ENCODE measurements around the gene RTKN.
"Not testable (repeated sequence)": the region's sequence is repeated elsewhere in the genome, so short reads cannot be mapped to it uniquely, and the experiment has no call there.

RTKN gene

DNA sequence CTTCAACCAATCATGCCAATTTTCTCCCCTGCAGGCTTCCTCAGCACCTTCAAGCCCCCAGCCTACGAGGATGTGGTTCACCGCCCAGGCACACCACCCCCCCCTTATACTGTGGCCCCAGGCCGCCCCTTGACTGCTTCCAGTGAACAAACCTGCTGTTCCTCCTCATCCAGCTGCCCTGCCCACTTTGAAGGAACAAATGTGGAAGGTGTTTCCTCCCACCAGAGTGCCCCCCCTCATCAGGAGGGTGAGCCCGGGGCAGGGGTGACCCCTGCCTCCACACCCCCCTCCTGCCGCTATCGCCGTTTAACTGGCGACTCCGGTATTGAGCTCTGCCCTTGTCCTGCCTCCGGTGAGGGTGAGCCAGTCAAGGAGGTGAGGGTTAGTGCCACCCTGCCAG lies 18.4 kb upstream of the RTKN start:
- not testable (repeated sequence) for DNase-seq

DNA sequence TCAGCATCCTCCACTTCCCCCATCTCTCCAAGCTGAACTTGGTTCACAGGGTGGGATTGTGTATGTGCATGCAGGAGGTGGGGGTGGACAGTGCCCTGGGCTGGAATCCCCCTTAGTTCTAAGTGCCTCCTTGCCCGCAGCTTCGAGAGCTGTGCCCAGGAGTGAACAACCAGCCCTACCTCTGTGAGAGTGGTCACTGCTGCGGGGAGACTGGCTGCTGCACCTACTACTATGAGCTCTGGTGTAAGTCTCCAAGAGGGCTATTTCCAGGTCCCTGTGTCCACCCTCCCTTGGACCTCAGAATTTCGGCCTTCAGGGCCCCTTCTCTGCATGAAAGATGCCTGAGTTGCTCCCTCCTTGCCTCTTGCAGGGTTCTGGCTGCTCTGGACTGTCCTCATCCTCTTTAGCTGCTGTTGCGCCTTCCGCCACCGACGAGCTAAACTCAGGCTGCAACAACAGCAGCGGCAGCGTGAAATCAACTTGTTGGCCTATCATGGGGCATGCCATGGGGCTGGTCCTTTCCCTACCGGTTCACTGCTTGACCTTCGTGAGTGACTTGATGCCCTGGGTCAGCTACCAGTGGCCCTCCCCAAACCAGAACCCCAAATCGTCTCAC lies 17.9 kb upstream of the RTKN start:
- peak; percentile 2 for DNase-seq

DNA sequence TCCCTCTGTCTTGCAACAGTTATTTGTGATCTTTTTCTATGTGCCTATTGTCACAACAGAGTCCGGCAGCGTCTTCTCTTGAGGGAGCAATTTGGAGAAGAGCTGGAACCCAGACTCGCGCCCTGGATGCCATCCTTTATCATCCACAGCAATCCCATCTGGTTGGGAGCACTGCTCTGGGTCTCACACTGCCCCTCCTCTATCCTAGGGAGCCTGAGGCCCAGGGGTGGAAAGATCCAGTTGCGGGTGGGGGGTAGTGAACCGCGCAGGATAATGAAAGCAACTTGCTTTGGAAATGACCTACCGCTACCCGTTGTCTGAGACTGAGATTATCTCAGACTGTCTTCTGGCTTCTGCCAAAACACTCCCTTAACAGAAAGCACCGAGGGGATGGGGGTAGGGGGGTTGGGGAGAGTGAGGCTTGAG lies 17.2 kb upstream of the RTKN start:
- DNase-seq, result peak; percentile 36

GRCh38 chr2:74458132-74458937 lies 16.6 kb upstream of the RTKN start, which contains the start of gene WBP1:
Gene WBP1 (plus strand): TSS chr2:74458438. CDS start chr2:74458603, 165 bp downstream.
- DNase-seq, result peak; percentile 99

- peak; percentile 75 for DNase-seq
Measured at GRCh38 chr2:74457549-74458131, 15.9 kb upstream of the RTKN start.

- DNase-seq, result no peak
Measured at GRCh38 chr2:74457129-74457548, 15.4 kb upstream of the RTKN start.

DNA sequence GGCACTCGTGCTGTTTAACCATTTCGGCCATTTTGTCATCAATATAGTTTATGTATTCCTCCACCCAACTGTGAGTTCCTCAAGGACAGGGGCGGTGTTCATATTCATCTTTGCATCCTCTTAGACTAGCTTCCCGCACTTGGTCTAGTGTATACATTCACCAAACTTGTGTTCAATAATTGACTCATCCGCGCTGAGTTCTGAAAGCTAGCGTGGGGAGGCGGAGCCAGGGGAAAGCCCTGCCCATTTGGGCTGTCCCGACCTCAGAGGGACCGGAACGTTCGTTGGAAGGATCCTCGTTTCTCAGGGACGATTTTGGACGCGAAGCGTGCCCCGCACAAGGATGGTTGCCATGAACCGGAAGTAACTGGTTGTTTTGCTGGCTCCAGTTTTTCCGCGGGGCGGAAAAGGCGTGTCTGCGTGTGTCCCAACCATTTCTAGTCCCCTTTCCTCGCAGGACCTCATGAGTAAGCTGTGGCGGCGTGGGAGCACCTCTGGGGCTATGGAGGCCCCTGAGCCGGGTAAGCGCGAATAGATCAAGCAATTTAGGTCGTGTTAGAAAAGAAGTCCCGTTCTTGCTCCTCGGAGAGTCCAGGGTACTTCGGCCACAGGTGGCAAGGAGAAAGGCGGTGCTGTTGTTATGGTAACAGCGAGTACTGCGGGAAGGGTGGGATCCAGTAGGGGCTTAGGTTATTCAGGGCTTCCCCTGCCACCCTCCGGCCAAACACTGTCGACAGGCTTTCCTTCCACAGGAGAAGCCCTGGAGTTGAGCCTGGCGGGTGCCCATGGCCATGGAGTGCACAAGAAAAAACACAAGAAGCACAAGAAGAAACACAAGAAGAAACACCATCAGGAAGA lies 13.1 kb upstream of the RTKN start, which contains the start of gene INO80B:
INO80B (plus strand) TSS at position 434 of the 858 bp plus-strand sequence; CDS start at position 464, 30 bp downstream.
- peak; percentile 98 for DNase-seq

- no peak for DNase-seq
Measured at GRCh38 chr2:74450570-74451190, 8.9 kb upstream of the RTKN start.

- no peak for DNase-seq
Measured at GRCh38 chr2:74448771-74449170, 7.0 kb upstream of the RTKN start.

DNA sequence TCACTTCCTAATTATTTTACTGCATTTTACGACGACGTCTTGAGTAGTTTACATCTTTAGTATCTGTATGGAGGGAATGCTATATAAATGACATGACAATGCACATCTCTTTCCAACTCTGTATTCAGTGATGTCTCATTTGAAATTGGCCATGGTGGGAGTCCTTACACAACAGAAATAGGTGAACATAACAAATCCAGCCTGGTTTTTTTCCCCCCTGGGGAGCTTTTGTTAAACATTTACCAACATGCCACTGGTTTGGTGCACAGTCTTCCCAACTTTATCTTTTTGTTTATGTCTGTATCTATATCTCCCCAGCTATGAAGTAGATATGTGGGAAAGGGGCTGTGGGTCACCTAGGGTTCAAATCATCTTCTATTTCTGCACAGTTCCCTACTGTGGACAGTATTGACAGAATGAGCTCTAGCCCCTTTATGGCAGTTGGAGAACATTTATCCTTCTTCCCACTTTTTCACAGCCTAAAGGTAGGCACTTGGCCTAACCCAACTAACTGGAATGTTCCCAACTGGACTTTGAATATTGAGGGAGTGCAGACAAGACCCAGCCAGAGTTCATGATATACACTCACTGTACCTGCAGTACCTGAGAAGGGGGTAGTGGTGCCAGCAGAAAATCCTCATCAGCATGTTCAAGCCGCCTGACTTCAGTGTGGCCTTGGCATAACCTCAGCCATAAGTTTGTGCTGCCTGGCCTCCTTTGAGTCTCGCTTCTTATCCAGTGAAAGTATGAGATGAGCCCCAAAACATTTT lies 5.7 kb upstream of the RTKN start:
- no peak for DNase-seq

- DNase-seq, result no peak
Measured at GRCh38 chr2:74444498-74445318, 3.0 kb upstream of the RTKN start.

DNA sequence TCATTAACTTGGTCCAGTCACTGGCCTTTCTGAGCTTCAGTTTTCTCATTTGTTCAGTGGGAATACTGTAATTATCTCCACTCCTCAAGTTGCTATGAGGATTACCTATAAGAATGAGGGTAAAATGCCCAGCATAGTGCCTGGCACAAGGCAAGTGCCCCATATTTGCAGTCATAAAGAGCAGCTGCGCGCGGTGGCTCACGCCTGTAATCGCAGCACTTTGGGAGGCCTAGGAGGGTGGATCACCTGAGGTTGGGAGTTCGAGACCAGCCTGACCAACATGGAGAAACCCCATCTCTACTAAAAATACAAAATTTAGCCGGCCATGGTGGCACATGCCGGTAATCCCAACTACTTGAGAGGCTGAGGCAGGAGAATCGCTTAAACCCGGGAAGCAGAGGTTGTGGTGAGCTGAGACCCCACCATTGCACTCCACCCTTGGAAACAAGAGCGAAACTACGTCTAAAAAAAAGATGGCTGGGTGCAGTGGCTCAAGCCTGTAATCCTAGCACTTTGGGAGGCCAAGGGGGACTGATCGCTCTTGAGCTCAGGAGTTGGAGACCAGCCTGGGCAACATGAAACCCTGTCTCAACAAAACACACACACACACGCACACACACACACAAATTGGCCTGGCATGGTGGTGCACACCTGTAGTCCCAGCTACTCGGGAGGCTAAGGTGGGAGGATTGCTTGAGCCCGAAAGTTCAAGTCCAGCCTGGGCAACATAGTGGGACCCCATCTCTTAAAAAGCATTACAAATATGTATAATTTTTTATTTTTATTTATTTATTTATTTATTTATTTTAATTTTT lies 953 bp upstream of the RTKN start:
- not testable (repeated sequence) for DNase-seq

DNA sequence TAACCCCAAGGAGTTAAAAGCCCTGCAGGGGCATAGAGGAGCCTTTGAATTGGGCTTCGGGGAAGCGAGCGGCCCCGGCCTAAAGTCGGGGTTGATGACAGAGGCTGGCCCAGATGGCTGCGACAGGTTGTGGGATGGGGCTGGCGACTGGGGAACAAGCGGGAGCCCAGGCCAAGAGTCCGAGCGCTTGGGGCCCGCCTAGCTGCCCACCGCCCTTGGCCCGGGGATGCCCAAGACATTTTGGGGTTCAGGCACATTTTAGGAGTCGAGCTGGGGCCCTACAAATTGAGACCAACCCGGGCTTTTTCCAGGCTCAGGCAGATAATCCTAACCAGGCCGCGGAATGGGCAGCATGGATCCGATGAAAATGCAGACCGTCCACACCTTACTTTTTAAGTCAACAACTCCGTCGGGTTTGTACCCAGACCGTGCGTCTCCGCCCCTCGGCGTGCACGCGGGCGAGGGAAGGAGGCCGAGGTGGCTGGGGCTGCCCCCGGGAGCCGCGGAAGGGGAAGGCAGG lies 507 bp downstream of the RTKN start:
- no peak for DNase-seq

DNA sequence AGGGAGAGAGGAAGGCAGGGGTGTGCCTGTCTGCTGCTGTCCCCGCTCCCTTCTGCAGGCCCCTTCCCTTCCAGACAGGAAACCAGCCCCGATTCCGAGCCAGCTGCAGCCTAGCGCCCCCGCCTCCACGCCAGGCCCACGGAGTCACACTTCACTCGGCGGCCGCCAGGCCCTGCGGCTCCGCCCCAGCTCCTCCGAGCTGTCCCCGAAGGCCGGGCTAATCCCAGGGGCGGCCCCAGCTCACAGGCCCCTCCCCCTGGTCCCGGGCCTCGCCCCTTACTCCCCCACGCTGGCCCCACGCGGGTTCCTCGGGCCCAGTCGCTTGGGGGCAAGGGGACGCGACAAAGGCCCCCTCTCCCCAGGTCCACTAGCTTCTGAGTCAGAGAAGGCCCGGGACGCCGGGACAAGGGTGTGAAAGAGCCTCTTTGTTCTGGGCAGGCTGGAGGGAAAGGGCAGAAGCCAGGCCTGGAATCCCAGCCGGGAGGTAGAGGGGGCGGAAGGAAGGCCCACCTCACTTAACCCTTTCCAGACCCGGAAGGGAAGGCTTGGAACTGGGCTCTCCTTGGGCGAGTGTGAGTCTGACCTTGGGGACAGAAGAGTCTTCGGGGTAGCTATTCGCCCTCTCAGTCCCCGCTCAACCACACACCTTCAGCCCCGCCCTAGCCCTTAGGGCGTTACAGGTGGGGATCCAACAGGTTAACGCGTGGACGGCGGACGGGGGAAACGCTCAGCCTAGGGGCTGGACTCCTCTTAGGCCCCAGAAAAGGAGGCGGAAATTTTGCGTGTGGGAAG lies 1.2 kb downstream of the RTKN start:
- peak; percentile 76 for DNase-seq

DNA sequence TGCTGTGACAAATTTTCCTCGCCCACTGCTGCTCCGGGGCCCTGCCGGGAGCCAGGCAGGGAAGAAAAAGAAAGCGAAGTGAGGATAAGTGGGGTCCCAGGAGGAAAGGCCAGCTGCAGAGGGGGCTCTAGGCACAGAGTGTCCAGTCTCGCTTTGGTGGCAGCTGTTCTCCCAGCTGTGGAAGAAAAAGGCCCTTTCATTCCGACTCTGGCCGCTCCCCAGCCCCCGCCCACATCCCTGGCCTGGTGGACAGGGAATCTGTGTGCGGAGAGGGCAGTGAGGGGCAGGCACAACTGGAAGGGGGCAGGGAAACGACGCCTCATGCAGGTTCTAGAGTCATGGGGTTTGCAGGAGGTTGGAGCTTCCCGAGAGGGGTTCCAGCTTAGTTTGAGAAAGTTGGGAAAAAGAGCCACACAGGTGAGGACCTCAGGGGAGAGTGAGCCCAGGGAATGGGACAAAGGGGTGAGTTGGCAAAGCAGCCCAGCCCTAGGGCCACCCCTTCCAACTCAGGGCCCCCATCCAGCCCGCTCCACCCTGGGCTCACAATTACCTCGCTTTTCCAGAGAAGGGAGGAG lies 1.8 kb downstream of the RTKN start:
- no peak for DNase-seq

- no peak for DNase-seq
Measured at GRCh38 chr2:74439373-74439772, 2.4 kb downstream of the RTKN start.

DNA sequence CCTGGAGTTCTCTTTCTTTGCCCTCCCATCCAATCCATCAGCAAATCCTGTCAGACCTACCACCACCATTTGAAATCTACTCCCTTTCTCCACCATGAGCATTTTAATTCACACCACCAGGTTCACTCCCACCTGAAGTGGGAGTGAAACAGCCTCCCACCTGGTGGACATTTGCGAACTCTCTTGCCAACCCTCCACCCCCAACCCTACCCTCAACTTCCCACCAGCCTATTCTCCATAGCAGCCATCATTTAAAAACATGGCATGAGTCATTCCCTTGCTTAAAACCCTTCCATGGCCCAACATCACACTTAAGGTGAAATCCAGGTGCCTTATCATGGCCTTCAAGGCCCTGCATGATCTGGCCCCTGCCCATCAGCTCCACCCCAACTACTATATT lies 3.5 kb downstream of the RTKN start:
- DNase-seq, result no peak

Data from hematopoietic multipotent progenitor cell treated with erythropoietin and hydrocortisone succinate and interleukin-3 and kit ligand, for 6 days (in vitro differentiated cells).